Upper lobe of right lung (tissue), 1 donor: ENCODE measurements around the gene CC2D2B. TPM values are rescaled to one million over a fixed set of nuclear protein-coding genes. Genes with fewer than 3 reads are reported as not detected.
"Not testable (repeated sequence)": the region's sequence is repeated elsewhere in the genome, so short reads cannot be mapped to it uniquely, and the experiment has no call there.

Experiments used
- ATAC-seq: fragments of 200-7000 bp; cut with Tn5 transposase; one replicate; pipeline ENCODE4 v1.9.1; 2020; ENCODE audit warnings: mild to moderate bottlenecking, moderate library complexity
- DNase-seq: peaks from one replicate; pipeline ENCODE4 v3.0.0-alpha.2; 2020
- H3K27ac ChIP-seq: fragments of 200-600 bp; one replicate; pipeline ENCODE4 v1.8.0; 2022
- H3K27me3 ChIP-seq: fragments of 200-600 bp; one replicate; pipeline ENCODE4 v1.8.0; 2022; ENCODE audit warnings: mild to moderate bottlenecking
- H3K36me3 ChIP-seq: fragments of 200-600 bp; one replicate; pipeline ENCODE4 v1.8.0; 2022
- H3K4me1 ChIP-seq: fragments of 200-600 bp; one replicate; pipeline ENCODE4 v1.8.0; 2022
- H3K4me3 ChIP-seq: fragments of 200-600 bp; one replicate; pipeline ENCODE4 v1.8.0; 2022; ENCODE audit warnings: mild to moderate bottlenecking
- H3K9me3 ChIP-seq: fragments of 200-600 bp; one replicate; pipeline ENCODE4 v1.8.0; 2022
- CTCF ChIP-seq: fragments of 200-600 bp; IDR thresholded peaks from one replicate; pipeline ENCODE4 v1.8.0; 2022; ENCODE audit warnings: antibody characterized with exemption
- intact Hi-C: fragments of 100-400 bp; cut with DNase I; formaldehyde crosslinking; loops from one replicate; pipeline ENCODE4 v1.11.0; 2022
- total RNA-seq: library from RNA; stranded (reverse); fragmentation: NEBNext Ultra II Directional; extraction: Animal tissue kit (Norgen Biotek cat#: 25700); gene quantifications from one replicate; pipeline ENCODE4 v1.2.1, GENCODE V29; 2021
- donor health status: DM: no; HTN: yes; CAD: no; lungs with severe emphysema.

The CC2D2B gene
- total RNA-seq, 1 donor from 2014 or later: 2.8 TPM

- DNase-seq (no peak), ATAC-seq (no peak)
- Histone ChIP-seq H3K36me3 (peaks cover 18% of the 10 kb centered on the region), H3K27ac (no peak overlapping the region), H3K27me3 (no peaks in the 10 kb centered on the region), H3K9me3 (no peaks in the 10 kb centered on the region), H3K4me1 (peaks cover 21% of the 10 kb centered on the region), H3K4me3 (no peak overlapping the region)
- intact Hi-C loops: no loop called here
- no peak for TF ChIP-seq CTCF
Measured at GRCh38 chr10:96046546-96046945, 138.8 kb downstream of the CC2D2B start.

- intact Hi-C loops: no loop called here
- ATAC-seq: no peak
- no peak for DNase-seq
Measured at GRCh38 chr10:96047004-96047649, 139.4 kb downstream of the CC2D2B start.

GRCh38 chr10:96047925-96048324 is 140.2 kb downstream of the CC2D2B start:
- H3K27me3 ChIP-seq, H3K4me3 ChIP-seq, H3K9me3 ChIP-seq, intact Hi-C loops, DNase-seq, H3K27ac ChIP-seq, ATAC-seq: not testable (repeated sequence)
- peaks cover 18% of the 10 kb centered on the region for H3K36me3 ChIP-seq
- peaks cover 17% of the 10 kb centered on the region for H3K4me1 ChIP-seq

More at GRCh38 chr10:96047004-96047649, 139.4 kb downstream of the CC2D2B start:
- peaks cover 21% of the 10 kb centered on the region for H3K4me1 ChIP-seq
- peaks cover 18% of the 10 kb centered on the region for H3K36me3 ChIP-seq
- no peaks in the 10 kb centered on the region for H3K27me3 ChIP-seq
- no peaks in the 10 kb centered on the region for H3K9me3 ChIP-seq
- no peak for TF ChIP-seq CTCF
- H3K4me3 ChIP-seq: no peak overlapping the region
- no peak overlapping the region for H3K27ac ChIP-seq

GRCh38 chr10:96049340-96049739 is 141.6 kb downstream of the CC2D2B start:
- ATAC-seq (no peak), DNase-seq (no peak)
- Histone ChIP-seq H3K27ac (no peak overlapping the region), H3K9me3 (no peaks in the 10 kb centered on the region), H3K27me3 (no peaks in the 10 kb centered on the region), H3K4me1 (peaks cover 19% of the 10 kb centered on the region), H3K4me3 (no peak overlapping the region), H3K36me3 (peaks cover 18% of the 10 kb centered on the region)
- intact Hi-C loops: no loop called here
- TF ChIP-seq CTCF: no peak

GRCh38 chr10:96053985-96054384 is 146.2 kb downstream of the CC2D2B start:
- H3K27me3 ChIP-seq: no peaks in the 10 kb centered on the region
- DNase-seq (no peak), ATAC-seq (no peak)
- no peak overlapping the region for H3K4me3 ChIP-seq
- H3K36me3 ChIP-seq: peaks cover 37% of the 10 kb centered on the region
- intact Hi-C loops: no loop called here
- no peaks in the 10 kb centered on the region for H3K9me3 ChIP-seq
- H3K27ac ChIP-seq: no peak overlapping the region
- no peak for TF ChIP-seq CTCF
- peaks cover 13% of the 10 kb centered on the region for H3K4me1 ChIP-seq

GRCh38 chr10:96056787-96057186 is 149.0 kb downstream of the CC2D2B start:
- Histone ChIP-seq H3K9me3 (no peaks in the 10 kb centered on the region), H3K4me1 (peaks cover 13% of the 10 kb centered on the region), H3K27ac (no peak overlapping the region), H3K36me3 (peaks cover 42% of the 10 kb centered on the region), H3K4me3 (no peak overlapping the region), H3K27me3 (no peaks in the 10 kb centered on the region)
- DNase-seq (no peak), ATAC-seq (no peak)
- no peak for TF ChIP-seq CTCF
- intact Hi-C loops: no loop called here
